ENCODE measurements around the gene FMC1.

Gene FMC1

DNA sequence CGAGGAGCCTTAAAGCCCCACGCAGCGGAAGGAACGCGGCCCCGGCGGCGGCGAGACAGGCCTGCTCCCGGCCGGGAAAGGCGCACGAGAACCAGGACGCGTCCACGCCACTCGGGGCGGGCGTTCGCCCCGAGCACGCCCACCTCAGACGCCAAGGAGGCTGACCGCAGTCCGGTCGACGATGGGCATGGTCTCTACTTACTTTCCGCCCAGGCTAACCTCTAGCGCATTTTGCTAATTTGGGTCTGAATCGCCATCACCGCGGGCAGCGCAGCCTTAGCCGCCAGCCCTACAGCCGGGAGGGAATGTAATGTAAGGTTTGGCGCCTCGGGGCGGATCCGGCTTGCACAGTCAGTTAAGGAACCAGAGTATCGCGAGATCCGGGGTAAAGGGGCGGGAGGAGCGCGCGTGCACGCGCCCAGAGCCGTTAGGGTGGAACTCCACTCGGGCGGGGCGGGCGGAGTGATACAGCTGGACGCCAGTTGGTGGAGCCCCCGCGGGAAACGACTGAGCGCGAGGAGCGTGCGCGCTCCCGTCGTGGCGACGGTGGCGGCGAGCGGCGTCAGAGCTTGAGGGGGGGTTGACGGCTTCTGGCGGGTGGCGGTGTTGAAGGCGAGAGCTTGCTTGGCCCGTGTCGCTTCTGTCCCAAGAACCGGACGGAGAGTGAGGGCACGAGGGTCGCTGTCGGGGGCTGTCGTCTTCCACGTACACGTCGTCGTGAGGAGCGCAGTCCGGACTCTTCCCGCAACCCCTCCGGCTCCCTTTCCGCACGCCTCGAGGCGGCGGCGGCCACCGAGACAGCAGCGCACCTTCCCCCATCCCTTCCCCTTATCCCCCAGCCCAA lies 18.5 kb downstream of the FMC1 start, which contains the start of gene LUC7L2 (continued):
- TF ChIP-seq ZBTB6 (tag by site-specific recombination; IDR thresholded peaks at IDR 0.05) = peak; percentile 28; the same call in 1 of the 2 replicates
- TF ChIP-seq ZNF707 (tag by site-specific recombination; IDR thresholded peaks at IDR 0.05) = no peak
- no peak for TF ChIP-seq PRDM6 (tag by site-specific recombination; IDR thresholded peaks at IDR 0.05)
- peak; percentile 42 for TF ChIP-seq ZFHX2 (tag by site-specific recombination; conservative IDR thresholded peaks at IDR 0.05)
- TF ChIP-seq KLF17 (tag by site-specific recombination; IDR thresholded peaks at IDR 0.05) = 0 out of 2 replicates have a peak, but pooled peaks have one; percentile 63
- no peak for TF ChIP-seq ZNF488 (tag by site-specific recombination; IDR thresholded peaks at IDR 0.05)
- TF ChIP-seq ZNF639 (tag by site-specific recombination; IDR thresholded peaks at IDR 0.05) = peak; percentile 72; the same call in 1 of the 2 replicates
- no peak for TF ChIP-seq ZNF518A (tag by site-specific recombination; conservative IDR thresholded peaks at IDR 0.05; ENCODE audit: low read depth)
- TF ChIP-seq ZNF654 (tag by site-specific recombination; IDR thresholded peaks at IDR 0.05; ENCODE audit: low read depth) = no peak
- no peak for TF ChIP-seq ZNF24 (tag by site-specific recombination; IDR thresholded peaks at IDR 0.05)
- peak; percentile 64; the same call in 1 of the 2 replicates for TF ChIP-seq ZNF394 (tag by site-specific recombination; IDR thresholded peaks at IDR 0.05; ENCODE audit: borderline replicate concordance)
- TF ChIP-seq ZNF585B (tag by site-specific recombination; IDR thresholded peaks at IDR 0.05) = no peak
- TF ChIP-seq ZNF768 (tag by site-specific recombination; IDR thresholded peaks at IDR 0.05) = no peak
- TF ChIP-seq OSR2 (tag by site-specific recombination; IDR thresholded peaks at IDR 0.05) = no peak; the same call in 1 of the 2 replicates
- no peak for TF ChIP-seq BCL11A (tag by site-specific recombination; IDR thresholded peaks at IDR 0.05; ENCODE audit: low read depth)
- TF ChIP-seq ZBTB10 (tag by site-specific recombination; IDR thresholded peaks at IDR 0.05) = no peak
- TF ChIP-seq, protein P1, sequence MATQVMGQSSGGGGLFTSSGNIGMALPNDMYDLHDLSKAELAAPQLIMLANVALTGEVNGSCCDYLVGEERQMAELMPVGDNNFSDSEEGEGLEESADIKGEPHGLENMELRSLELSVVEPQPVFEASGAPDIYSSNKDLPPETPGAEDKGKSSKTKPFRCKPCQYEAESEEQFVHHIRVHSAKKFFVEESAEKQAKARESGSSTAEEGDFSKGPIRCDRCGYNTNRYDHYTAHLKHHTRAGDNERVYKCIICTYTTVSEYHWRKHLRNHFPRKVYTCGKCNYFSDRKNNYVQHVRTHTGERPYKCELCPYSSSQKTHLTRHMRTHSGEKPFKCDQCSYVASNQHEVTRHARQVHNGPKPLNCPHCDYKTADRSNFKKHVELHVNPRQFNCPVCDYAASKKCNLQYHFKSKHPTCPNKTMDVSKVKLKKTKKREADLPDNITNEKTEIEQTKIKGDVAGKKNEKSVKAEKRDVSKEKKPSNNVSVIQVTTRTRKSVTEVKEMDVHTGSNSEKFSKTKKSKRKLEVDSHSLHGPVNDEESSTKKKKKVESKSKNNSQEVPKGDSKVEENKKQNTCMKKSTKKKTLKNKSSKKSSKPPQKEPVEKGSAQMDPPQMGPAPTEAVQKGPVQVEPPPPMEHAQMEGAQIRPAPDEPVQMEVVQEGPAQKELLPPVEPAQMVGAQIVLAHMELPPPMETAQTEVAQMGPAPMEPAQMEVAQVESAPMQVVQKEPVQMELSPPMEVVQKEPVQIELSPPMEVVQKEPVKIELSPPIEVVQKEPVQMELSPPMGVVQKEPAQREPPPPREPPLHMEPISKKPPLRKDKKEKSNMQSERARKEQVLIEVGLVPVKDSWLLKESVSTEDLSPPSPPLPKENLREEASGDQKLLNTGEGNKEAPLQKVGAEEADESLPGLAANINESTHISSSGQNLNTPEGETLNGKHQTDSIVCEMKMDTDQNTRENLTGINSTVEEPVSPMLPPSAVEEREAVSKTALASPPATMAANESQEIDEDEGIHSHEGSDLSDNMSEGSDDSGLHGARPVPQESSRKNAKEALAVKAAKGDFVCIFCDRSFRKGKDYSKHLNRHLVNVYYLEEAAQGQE (tag by site-specific recombination; IDR thresholded peaks at IDR 0.05) = peak; percentile 33
- TF ChIP-seq ZNF132 (tag by site-specific recombination; IDR thresholded peaks at IDR 0.05; ENCODE audit: borderline replicate concordance) = no peak
- no peak for TF ChIP-seq ZNF350 (tag by site-specific recombination; IDR thresholded peaks at IDR 0.05)
